HEK293T (cell line): ENCODE measurements around the gene TNNC2.

Experiments used
- BHLHE40 ChIP-seq: fragments of 450-650 bp; IDR thresholded peaks from 2 replicates; pipeline ENCODE4 v1.6.1; 2016; ENCODE audit warnings: mild to moderate bottlenecking, moderate library complexity, borderline replicate concordance
- ELF4 ChIP-seq: fragments of 450-650 bp; IDR thresholded peaks from 2 replicates; pipeline ENCODE4 v1.6.1; 2017; ENCODE audit warnings: antibody characterized with exemption
- FOXA1 ChIP-seq: fragments of 450-650 bp; IDR thresholded peaks from 2 replicates; pipeline ENCODE4 v1.6.1; 2016; ENCODE audit warnings: mild to moderate bottlenecking
- FOXK2 ChIP-seq: fragments of 450-650 bp; IDR thresholded peaks from 2 replicates; pipeline ENCODE4 v1.6.1; 2016; ENCODE audit warnings: mild to moderate bottlenecking
- FOXM1 ChIP-seq: fragments of 450-650 bp; IDR thresholded peaks from 2 replicates; pipeline ENCODE4 v1.6.1; 2017; ENCODE audit warnings: mild to moderate bottlenecking, borderline replicate concordance
- HDGF ChIP-seq: fragments of 450-650 bp; IDR thresholded peaks from 2 replicates; pipeline ENCODE4 v1.6.1; 2017; ENCODE audit warnings: antibody characterized with exemption, borderline replicate concordance
- L3MBTL2 ChIP-seq: fragments of 450-650 bp; conservative IDR thresholded peaks from 2 replicates; pipeline ENCODE4 v1.6.1; 2016; ENCODE audit warnings: mild to moderate bottlenecking
- PKNOX1 ChIP-seq: fragments of 450-650 bp; IDR thresholded peaks from 2 replicates; pipeline ENCODE4 v1.6.1; 2016
- SP1 ChIP-seq: fragments of 450-650 bp; IDR thresholded peaks from 2 replicates; pipeline ENCODE4 v1.6.1; 2017
- SUZ12 ChIP-seq: fragments of 450-650 bp; IDR thresholded peaks from 2 replicates; pipeline ENCODE4 v1.6.1; 2016; ENCODE audit warnings: mild to moderate bottlenecking
- TARDBP ChIP-seq: fragments of 450-650 bp; IDR thresholded peaks from 2 replicates; pipeline ENCODE4 v1.6.1; 2016

- no peak for TF ChIP-seq FOXK2
- no peak for TF ChIP-seq FOXA1
- TF ChIP-seq SUZ12, result no peak
- TF ChIP-seq TARDBP, result no peak
- no peak for TF ChIP-seq ELF4
- TF ChIP-seq PKNOX1, result no peak
- TF ChIP-seq L3MBTL2, result no peak
- TF ChIP-seq SP1, result no peak
- no peak for TF ChIP-seq FOXM1
- TF ChIP-seq BHLHE40, result no peak
- TF ChIP-seq HDGF, result no peak
These were observed 46.4 kb upstream of the TNNC2 start for GRCh38 chr20:45873409-45874103.
